C4-2B (cell line): ENCODE data around the gene GFOD1.

ENCODE experiments used
- H3K27ac ChIP-seq: fragments of 450-650 bp; 2 replicates; pipeline ENCODE4 v1.5.1; 2017
- CTCF ChIP-seq: fragments of 450-650 bp; conservative IDR thresholded peaks from 2 replicates; pipeline ENCODE4 v1.5.1; 2017; ENCODE audit warnings: mild to moderate bottlenecking
- ZFX ChIP-seq: fragments of 450-650 bp; IDR thresholded peaks from 2 replicates; pipeline ENCODE4 v1.6.1; 2017

Gene GFOD1

GRCh38 chr6:13473768-13474165 lies 13.6 kb downstream of the GFOD1 start:
- TF ChIP-seq CTCF (no peak), ZFX (no peak)
- no peak overlapping the region for H3K27ac ChIP-seq

GRCh38 chr6:13472976-13473767 lies 14.2 kb downstream of the GFOD1 start:
- no peak overlapping the region for H3K27ac ChIP-seq
- TF ChIP-seq CTCF (no peak), ZFX (no peak)

GRCh38 chr6:13472099-13472498 lies 15.3 kb downstream of the GFOD1 start:
- no peak overlapping the region for H3K27ac ChIP-seq

GRCh38 chr6:13471184-13471583 lies 16.2 kb downstream of the GFOD1 start:
- no peak for TF ChIP-seq ZFX
- no peak for TF ChIP-seq CTCF
- H3K27ac ChIP-seq: no peak overlapping the region

More at GRCh38 chr6:13472099-13472498, 15.3 kb downstream of the GFOD1 start:
- no peak for TF ChIP-seq CTCF
- no peak for TF ChIP-seq ZFX

GRCh38 chr6:13470238-13471140 lies 16.9 kb downstream of the GFOD1 start:
- TF ChIP-seq CTCF (no peak), ZFX (no peak)

GRCh38 chr6:13469693-13470092 lies 17.7 kb downstream of the GFOD1 start:
- TF ChIP-seq ZFX (no peak), CTCF (no peak)
- H3K27ac ChIP-seq: no peak overlapping the region

More at GRCh38 chr6:13470238-13471140, 16.9 kb downstream of the GFOD1 start:
- no peak overlapping the region for H3K27ac ChIP-seq

GRCh38 chr6:13468839-13469238 lies 18.6 kb downstream of the GFOD1 start:
- TF ChIP-seq ZFX (no peak), CTCF (no peak)
- H3K27ac ChIP-seq: no peak overlapping the region
